Esophagus mucosa (tissue), 1 donor: Measurements from ENCODE around the gene EPHA6. TPM values are rescaled to one million over a fixed set of nuclear protein-coding genes. Genes with fewer than 3 reads are reported as not detected.
A peak's percentile ranks its signal among the peaks of the same experiment; 100 is the strongest.

Source experiments
- ATAC-seq: fragments of 200-7000 bp; cut with Tn5 transposase; one replicate; pipeline ENCODE4 v1.9.1; 2020
- total RNA-seq: library from RNA; stranded (reverse); gene quantifications from one replicate; pipeline ENCODE4 v1.2.4, GENCODE V29; 2023
- donor health status: DM: yes; HTN: yes; CAD: no.

EPHA6 gene
- total RNA-seq, 1 donor from 2014 or later = 1.1 TPM

DNA sequence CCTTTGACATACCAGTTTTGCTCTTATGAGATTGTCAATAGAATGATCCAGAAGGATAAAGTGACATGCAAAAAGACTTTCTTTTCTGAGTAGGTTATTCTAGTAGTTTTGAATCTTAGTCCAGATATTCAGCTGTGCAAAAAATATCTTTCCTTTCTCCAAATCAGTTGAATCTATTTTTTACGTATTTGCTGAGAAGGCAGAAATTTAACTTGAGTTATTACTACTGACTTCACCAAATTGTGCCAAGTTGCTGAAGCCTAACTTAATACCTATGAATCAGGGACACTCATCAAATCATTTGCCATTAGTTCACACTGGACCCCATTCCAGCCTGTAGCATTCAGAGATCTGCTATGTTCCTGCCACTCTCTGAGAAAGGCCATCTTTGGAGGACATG, 215.6 kb downstream of the EPHA6 start:
- no peak for ATAC-seq

DNA sequence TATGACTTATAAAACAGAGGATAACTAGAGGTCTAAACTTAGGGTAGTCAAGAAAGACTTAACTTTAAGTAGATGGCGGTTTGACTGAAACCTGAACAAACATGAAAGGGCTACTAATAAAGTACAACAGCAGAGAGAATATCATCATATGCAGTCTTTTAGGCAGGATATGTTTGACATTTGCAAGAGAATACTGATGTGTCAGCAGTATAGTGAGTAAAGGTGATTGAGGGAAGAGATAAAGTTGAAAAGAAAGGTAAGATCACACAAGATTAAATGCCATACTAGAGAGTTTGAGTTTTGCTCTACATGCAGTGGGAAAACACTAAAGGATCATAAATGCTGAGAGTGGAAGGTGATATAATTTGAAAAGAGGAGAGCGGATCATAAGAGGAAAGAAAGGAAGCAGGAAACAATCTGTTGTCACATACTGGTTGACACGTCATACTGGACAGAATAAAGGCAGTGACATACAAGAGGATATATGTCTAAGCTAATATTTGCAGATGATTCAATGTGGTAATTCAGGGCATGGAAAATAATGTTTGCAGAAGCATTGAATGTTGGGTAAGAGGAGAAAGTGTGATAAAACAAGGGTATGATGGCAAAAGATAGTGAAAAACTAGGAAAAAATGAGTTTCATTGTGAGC, 223.0 kb downstream of the EPHA6 start:
- peak; percentile 84 for ATAC-seq

DNA sequence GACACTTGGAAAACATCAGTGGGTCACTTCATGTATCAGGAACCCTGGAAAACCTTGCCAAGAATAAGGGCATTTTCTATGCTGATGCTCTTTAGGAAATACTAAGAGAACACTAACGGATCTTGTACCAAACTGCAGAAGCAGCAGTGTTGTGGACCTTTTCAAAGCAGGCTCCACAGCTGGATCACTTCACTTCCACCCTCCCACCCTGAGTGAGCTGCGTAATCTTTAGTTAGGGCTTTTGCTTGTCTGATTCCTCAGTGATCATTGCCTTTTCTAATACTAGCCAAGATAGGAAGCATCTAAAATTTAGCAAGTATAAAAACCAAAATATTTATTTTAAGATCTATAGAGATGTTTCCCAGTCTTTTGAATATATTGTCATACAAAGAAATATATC, 229.0 kb downstream of the EPHA6 start:
- no peak for ATAC-seq

DNA sequence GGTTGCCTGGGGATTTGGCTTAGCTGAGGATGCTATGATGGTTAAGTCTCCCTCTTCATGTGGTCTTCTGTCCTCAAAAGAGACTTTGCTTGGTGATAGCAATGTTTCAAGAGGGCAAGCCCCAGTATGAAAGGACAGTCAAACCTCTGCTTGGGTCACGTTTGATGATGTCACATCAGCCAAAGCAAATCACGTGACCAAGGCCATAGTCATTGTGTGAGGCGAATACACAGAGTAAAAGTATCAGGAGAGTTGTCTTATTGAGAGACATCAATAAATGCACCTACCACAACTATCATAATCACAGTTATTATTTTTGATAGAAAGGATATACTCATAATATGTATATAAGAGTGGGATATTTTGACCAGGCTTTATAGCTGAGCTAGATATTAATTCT, 243.0 kb downstream of the EPHA6 start:
- ATAC-seq = no peak

DNA sequence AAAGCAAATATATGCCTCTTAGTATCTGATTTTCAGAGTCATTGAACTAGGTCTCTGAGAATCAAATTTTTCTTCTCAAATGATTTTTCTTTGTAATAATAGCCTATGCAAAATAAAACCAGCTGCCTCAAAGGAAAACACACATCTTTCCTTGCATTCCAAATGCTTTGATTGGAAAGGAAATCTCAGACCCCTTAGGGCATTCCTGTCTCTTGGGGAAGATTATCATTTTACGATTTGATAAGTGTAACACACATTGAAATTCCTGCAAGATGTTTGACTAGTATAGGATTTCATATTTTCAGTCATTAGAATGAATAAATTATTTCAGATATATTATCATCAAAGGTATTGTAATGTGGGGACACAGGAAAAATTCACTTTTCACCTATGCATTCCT, 244.8 kb downstream of the EPHA6 start:
- no peak for ATAC-seq

DNA sequence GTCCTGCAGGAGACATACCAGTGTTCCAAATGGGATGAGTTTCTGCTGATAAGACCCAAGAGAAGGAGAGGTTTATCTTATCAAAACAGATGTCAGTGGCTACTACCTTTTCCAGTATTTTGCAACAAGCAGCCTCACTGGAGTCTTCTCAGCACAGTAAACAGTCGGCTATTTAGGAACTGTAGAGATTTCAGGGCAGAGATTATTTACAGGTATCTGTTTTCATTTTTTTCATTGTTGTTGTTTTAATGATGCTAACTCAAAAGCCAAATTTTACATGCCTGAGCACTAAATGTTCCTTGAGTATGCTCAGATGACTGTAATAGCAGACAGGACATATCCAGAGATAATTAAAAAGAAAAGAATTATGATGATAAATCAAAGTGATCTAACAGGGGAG, 252.1 kb downstream of the EPHA6 start:
- no peak for ATAC-seq

DNA sequence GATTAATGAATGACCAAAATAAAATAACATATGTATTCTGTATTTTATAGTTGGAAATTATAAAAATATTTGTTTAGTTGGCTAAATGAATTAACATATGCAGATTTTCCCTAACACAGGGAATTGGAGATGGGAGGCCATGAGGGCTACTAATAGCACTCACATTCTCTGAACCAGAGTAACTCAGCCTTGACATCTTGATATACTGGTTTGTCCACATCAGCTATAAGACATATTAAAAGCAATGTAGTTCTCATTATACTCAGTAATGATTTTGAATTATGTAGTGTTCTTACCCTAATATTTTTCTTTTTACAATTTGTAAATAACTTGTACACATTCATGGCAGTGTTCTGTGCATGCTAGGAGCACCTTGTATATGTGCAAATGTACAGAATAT, 255.9 kb downstream of the EPHA6 start:
- peak; percentile 81 for ATAC-seq

DNA sequence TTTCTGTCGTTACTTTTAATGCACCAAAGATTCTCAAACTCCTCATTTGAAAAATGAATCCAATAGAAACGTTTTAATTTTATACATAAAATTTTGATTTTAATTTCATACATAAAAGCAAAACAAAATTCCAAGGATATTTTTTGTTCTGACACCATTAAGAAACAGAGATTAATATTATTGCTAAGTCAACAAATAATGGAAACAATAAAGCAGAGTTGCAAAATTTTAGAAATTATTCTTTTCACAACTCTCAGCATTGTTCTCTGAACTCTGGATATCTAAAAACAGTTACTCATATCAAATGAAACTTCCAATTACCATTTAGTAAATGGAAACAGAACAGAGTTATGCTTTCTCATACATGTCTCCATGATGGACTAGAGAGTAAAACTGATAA, 260.2 kb downstream of the EPHA6 start:
- no peak for ATAC-seq

DNA sequence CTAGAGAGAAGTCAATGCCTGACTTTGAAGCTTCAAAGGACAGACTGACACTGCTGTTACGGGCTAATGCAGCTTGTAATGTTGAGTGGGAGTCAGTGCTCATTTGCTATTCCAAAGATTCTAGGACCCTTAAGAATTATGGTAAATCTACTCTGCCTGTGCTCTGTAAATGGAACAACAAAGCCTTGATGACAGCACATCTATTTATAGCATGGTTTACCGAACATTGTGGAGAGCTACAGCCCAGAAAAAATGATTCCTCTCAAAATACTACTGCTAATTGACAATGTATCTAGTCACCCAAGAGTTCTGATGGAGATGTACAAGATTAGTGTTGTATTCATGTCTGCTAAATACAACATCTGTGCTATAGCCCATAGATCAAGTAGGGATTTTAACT, 262.3 kb downstream of the EPHA6 start:
- no peak for ATAC-seq

DNA sequence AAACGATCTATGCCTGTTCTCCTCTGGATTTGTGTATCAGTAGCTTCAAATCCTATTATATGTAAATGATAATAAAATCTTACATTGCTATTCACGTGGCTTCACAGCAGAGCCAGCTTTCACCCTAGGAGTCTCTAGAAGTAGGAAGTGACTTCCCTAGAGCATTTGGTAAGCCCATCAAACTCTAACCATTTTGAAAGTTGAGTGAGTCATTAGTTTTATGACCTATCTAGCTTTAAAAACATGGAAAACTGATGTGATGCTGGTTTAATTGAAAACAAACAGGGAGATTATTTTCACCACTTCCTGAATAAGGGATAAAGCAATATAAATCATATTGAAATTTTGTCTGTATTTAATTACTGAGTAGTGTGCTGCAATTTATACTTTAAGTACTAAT, 275.2 kb downstream of the EPHA6 start:
- no peak for ATAC-seq

DNA sequence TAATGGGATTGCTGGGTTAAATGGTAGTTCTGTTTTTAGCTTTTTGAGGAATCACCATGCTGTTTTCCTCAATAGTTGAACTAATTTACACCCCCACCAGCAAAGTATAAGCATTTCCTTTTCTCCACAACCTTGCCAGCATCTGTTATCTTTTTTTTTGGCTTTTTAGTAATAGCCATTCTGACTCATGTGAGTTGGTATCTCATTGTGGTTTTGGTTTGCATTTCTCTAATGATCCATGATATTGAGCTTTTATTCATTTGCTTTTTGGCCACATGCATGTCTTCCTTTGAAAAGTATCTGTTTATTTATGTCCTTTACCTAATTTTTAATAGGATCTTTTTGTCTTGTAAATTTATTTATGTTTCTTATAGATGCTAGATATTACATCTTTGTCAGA, 288.2 kb downstream of the EPHA6 start:
- no peak for ATAC-seq

DNA sequence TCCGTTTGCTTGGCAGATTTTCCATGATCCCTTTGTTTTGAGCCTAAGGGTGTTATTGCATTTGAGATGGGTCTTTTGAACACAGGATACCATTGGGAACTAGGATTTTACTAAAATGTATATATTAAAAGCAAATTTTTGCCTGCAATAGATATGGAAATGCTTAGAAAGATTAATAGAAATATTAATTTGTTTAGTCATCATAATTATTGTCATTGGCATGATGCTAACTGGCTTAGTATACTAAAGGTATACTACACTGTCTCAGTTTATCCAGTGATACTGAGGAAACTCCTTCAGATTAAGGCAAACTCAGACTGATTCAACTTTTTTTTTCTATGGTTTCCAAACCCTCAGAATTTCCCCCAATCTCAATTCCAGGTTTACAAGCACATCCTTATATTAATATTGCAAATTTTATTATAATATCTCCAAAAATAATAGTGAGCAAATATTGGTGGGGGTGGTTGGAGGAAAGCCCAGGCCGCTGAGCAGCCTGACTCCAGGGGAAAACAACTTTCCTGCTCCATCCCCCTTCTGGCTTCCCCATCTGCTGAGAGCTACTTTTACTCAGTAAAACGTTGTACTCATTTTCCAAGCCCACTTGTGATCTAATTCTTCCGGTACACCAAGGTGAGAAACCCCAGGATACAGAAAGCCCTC, 291.7 kb downstream of the EPHA6 start:
- no peak for ATAC-seq

DNA sequence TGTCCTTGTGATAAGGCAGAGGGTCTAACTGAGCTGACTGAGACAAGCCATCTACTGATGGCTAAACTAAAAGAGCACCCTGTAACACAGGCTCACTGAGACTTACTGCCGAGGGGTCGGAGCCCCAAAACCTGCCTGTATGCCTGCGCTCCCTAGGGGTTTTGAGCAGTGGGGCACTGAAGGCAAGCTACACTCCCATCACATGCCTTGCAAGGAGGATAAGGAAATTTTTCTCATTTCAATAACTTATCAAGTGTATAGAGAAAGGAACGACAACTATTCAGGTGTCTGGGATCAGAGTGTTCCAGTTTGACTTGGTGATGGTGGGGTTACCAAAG, 292.2 kb downstream of the EPHA6 start:
- ATAC-seq = no peak

DNA sequence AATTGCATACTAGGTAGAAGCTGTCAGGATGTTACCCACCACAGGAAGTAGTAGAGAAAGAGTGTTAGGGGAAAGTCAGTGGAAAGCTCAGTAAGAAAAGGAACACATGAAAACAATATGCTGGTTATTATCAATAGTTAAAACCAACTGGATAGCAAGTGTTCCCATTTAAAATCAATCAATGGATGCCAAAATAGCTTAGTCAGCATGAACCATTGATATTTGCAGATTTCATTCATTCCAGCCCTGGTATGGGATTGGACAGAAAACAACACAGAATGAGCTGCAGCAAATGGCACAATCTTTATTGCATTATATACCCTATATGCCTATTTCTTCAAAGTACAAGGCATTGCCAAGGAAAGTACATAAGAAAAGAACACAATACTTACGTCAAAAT, 293.7 kb downstream of the EPHA6 start:
- ATAC-seq = no peak

DNA sequence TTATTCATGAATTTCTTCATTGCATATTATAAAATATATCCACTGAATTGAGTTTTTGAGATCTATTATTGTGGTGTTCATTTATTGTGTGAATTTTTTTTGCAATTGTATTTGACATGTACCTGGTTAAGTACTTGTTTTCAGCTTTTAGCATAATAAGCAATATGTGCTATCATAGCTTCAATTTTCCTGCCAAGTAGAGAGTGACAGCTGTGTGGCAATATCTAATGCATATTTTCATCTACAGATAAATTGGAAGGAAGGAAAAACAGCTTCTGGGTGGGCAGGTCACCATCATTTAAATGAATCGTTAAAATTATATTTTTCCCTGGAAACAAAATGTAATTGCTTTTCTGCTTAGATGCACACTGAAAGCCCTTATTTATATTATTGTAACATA, 296.9 kb downstream of the EPHA6 start:
- no peak for ATAC-seq

DNA sequence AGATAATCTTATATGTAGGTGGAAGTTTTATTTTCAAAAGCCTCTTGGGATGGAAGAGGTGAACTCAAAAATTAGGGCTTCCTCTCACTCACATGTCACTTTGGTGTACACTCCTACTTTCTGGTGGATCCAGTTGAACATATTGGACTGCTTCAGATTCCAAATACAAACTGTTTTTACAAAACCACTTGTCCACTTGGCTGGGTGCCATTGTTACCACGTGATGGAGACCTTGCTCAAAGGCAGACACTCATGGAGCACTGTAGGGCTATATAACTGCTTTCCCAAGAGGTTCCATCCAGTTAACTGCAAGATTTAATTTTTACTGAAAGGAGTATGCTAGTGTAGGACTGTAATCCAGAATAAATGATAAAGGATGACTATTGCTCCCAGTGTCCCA, 307.0 kb downstream of the EPHA6 start:
- no peak for ATAC-seq

DNA sequence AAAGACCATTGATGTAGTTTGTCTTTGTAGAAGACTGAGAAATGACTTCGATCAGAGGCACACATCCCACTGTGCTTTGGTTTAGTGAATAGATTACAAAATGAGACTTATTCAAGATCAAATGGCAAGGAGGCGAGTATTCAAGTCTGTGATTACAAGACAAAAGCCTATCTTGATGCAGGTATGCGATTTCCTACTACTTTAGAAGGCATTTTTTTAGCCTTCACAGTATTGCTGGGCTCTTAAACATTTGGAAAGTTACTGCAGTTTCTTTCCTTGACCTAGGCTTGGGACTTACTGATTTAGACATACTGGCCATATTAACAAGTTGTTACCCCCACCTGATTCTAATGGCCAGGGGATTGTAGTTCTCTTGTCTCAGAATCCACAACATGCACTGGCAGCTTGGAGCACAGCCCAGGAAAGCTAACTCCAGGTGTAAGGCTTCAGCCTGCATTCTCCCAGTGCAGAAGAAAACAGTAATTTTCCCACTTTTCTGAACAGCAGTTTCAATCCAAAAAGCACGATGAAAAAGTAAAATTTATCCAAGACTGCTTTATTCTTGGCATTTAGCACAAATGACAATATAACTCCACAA, 311.6 kb downstream of the EPHA6 start:
- ATAC-seq = no peak

DNA sequence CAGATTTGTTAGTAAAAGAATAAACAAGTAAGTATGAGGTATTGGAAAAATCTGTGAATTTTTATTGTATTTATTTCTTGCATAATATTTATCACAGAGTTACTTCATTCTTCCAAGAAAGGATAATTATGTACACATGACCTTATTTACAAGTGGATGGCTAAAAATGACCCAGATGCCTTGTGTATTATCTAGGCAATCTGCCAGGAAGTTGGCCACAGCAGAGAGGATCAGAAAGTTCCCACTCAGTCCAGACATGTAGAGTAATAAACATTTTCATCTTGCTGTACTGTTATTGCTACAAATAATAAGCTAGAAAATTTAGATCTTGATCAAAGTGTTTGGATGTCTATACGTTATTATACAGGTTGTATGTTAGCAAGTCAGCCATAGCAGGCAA, 317.1 kb downstream of the EPHA6 start:
- no peak for ATAC-seq

DNA sequence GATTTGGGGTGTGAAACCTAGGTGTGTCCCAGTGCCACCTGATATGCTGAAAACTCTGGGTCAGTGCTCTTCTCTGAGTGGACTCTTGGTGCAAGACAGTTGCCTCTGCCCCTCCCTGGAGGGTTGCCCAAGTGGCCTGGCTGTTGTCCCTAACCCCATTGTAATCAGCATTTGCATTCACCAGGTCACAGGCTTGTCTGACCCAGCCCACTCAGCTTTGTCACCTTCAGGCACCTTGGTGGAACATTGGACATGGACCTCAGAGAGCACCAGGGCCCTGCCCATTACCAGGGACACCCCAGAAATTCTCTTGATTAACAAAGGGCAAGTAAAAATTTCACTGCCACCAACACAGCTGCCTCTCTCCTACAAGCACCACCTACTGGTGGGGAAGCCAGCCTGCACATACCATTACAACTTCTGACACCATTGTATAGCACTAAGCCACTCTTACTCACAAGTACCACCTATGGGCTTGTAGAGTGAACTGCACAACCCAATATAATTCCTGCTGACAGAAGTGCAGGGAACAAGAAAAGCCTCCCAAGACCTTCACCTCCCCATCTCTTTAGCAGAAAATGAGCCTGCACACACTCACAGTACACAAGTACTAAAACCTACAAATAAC, 324.6 kb downstream of the EPHA6 start:
- peak; percentile 84 for ATAC-seq

DNA sequence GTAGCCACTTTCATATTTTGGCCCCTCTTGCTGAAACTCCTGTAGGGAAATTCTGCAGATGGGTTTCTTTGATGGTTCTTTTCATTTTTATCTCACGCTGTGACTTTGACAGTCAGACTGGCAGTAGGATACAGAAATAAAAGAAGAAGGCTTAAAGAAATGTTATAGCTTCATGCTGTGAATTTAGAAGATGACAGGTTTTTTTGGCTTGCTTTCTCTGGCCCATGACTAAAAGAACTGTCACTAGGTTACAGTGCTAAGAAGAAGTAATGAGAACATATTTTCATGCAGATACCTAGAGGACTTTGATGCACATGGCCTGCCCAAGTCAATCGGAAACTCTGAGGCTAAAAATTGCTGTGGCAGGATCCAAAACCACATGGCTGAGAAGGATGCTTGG, 334.5 kb downstream of the EPHA6 start:
- no peak for ATAC-seq

DNA sequence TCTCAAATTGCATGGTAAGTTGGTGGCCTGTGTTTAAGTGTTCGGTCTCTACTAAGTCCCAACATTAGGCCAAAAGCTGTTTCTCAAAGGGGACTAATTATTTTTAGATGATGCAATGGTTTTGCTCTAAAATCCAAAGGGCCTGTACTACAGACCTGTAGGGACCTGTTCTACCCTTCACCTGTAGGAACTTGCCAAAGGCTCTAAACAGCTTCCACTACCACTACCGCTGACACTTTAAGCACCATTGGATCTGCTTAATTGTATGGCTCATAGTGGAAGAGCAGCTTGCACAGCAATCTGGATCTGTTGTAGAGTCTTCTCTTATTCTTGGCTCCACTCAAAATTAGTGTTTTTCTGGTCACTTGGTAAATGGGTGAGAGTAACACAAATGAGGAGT, 346.8 kb downstream of the EPHA6 start:
- ATAC-seq = peak; percentile 99

DNA sequence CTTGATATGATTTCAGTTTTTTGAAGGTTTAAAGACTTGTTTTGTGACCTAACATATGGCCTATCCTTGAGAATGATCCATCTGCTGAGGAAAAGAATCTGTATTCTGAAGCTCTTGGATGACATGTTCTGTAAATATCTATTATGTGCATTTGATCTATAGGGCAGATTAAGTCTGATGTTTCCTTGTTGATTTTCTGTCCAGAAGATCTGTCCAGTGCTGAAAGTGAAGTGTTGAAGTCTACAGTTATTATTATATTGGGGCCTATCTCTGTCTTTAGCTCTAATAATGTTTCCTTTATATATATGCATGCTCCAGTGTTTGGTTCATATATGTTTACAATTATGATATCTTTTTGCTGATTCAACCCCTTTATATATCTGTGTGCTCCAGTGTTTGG, 362.8 kb downstream of the EPHA6 start:
- no peak for ATAC-seq

DNA sequence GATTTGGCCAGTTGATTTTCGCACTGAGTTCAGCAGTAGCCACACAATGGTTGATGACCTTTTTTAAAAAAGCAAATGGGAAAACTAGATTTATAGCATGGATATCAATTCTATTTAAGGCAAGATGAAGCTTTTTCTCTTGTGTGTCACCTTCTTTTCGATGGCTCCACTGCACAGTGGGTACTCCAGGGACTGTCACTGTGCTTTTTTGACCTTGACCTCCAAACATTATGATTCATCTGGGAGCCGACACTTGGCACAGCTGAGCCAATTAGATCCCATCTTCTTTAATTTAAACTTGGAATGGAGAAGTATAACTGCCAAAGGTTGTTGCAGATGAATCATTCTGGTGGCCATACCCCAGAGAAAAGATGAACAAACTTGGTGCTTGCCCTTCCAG, 367.3 kb downstream of the EPHA6 start:
- ATAC-seq = no peak

DNA sequence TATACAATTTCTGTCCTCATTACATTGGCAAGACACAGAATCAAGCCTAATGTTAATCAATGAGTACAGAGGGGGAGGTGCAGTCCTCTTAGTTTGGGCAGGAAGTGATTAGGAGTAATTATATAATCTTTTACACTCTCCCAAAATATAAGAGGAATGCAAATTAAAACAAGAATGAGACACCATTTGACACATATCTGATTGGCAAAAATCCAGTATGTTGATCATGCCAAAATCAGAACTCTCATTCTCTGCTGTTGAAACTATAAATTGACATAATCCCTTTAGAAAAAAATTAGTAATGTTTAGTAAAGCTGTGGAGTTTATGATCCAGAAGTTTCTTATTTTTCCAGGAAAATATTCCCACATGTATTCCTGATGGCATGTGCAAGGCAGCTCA, 373.4 kb downstream of the EPHA6 start:
- ATAC-seq = no peak
